ENCODE results near the gene TPM3.
"Not testable (repeated sequence)": the region's sequence is repeated elsewhere in the genome, so short reads cannot be mapped to it uniquely, and the experiment has no call there.

TPM3 gene

GRCh38 chr1:154205778-154206177 lies 13.9 kb upstream of the TPM3 start:
- FAIRE-seq = not testable (repeated sequence)

GRCh38 chr1:154199563-154199879 lies 7.6 kb upstream of the TPM3 start:
- no peak for FAIRE-seq

GRCh38 chr1:154198756-154199562 lies 7.1 kb upstream of the TPM3 start:
- no peak for FAIRE-seq

- FAIRE-seq = no peak
Measured at GRCh38 chr1:154193821-154194220, 1.9 kb upstream of the TPM3 start.

- FAIRE-seq = no peak
Measured at GRCh38 chr1:154192476-154192875, 576 bp upstream of the TPM3 start.

GRCh38 chr1:154190550-154190949 lies 1.4 kb downstream of the TPM3 start:
- no peak for FAIRE-seq

- no peak for FAIRE-seq
Measured at GRCh38 chr1:154186852-154187501, 4.9 kb downstream of the TPM3 start.

GRCh38 chr1:154186177-154186576 lies 5.7 kb downstream of the TPM3 start:
- no peak for FAIRE-seq

- peak; percentile 77 for FAIRE-seq
Measured at GRCh38 chr1:154183046-154183915, 8.6 kb downstream of the TPM3 start.

GRCh38 chr1:154182344-154183045 lies 9.4 kb downstream of the TPM3 start:
- FAIRE-seq = no peak

GRCh38 chr1:154181944-154182343 lies 10.0 kb downstream of the TPM3 start:
- no peak for FAIRE-seq

- no peak for FAIRE-seq
Measured at GRCh38 chr1:154179946-154180687, 11.8 kb downstream of the TPM3 start.

GRCh38 chr1:154178911-154179811 lies 12.7 kb downstream of the TPM3 start:
- no peak for FAIRE-seq

GRCh38 chr1:154178013-154178412 lies 13.9 kb downstream of the TPM3 start:
- FAIRE-seq = no peak

- no peak for FAIRE-seq
Measured at GRCh38 chr1:154176337-154176736, 15.6 kb downstream of the TPM3 start.

- FAIRE-seq = no peak
Measured at GRCh38 chr1:154174654-154175053, 17.2 kb downstream of the TPM3 start.

- FAIRE-seq = no peak
Measured at GRCh38 chr1:154171880-154172279, 20.0 kb downstream of the TPM3 start.

- no peak for FAIRE-seq
Measured at GRCh38 chr1:154171223-154171583, 20.7 kb downstream of the TPM3 start.

GRCh38 chr1:154170547-154171222 lies 21.2 kb downstream of the TPM3 start:
- no peak for FAIRE-seq

GRCh38 chr1:154167461-154167860 lies 24.4 kb downstream of the TPM3 start:
- no peak for FAIRE-seq

- FAIRE-seq = no peak
Measured at GRCh38 chr1:154166207-154166606, 25.7 kb downstream of the TPM3 start.

All from endometrium (tissue), 2 donors.